Fibroblast of skin of left quadriceps (primary cell): ENCODE measurements around the gene FKBP3.
"Not testable (repeated sequence)": the region's sequence is repeated elsewhere in the genome, so short reads cannot be mapped to it uniquely, and the experiment has no call there.

Experiments
- DNase-seq, 2 experiments: peaks; one replicate each; pipeline ENCODE4 v3.0.0-alpha.2; 2013; ENCODE audit warnings: low read depth in 2 of 2

Gene FKBP3

DNA sequence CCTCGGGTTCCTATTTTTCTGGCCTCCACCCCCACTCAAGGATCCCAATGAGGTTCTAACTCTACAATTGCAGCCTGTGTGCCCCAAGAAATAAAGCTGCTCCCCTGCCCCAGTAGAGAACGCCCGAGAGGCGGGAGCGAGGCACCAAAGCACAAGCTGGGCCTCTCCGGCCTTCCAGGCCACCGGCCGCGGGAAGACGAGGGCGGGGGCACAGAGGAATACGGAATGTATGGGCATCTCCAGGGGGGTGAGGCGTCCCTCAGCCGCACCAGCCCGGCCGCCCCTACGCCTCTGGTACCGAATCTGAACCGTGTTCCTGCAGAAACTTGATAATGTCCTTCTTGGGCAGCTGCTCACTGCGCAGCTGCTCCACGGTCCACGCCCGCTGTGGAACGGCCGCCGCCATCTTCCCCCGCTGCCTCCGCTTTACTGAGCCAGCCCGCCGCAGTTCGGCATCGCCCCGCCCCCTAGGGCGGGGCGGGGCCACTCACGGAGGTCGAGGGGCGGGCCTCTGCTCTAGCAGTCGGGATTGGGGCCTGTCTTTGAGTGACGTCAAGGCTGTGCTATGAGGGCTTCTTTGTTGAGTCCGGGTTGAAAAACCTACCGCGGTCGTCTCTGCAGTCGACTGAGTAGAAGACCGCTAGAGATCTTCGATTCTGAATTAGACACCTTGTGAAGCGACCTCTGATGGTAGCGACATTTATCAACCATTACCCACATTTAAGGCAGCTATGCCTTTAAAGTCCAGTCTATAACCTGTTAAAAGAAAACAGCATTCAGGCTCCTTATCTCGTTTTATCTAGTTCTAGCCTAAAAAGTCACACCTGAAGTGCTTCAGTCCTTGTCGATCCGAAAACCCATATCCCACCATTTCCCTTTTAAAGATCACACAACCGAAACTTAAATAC, at the start of gene FKBP3:
FKBP3 (minus strand) TSS at position 431 of the 908 bp plus-strand sequence; CDS start at position 406, 25 bp downstream.
- peak; percentile 98 for DNase-seq

DNA sequence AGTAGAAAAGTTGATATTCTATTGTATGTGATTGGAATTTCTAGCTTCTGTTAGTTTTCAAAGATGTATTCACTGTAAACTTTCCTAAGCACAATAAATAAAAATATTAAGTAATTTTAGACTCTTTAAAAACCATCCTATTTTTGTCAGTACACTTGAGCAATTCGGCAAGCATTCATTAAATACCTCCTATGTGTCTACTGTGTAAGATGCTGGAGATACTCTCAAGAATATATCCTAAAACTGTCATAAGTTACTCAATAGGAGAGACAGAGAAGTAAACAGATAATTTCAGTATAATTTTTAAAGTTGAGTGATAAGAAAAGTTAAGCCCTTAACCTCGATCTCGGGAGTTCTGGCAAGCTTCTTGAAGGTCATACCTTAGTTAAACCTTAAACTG, 47.5 kb upstream of the FKBP3 start:
- DNase-seq: no peak

DNA sequence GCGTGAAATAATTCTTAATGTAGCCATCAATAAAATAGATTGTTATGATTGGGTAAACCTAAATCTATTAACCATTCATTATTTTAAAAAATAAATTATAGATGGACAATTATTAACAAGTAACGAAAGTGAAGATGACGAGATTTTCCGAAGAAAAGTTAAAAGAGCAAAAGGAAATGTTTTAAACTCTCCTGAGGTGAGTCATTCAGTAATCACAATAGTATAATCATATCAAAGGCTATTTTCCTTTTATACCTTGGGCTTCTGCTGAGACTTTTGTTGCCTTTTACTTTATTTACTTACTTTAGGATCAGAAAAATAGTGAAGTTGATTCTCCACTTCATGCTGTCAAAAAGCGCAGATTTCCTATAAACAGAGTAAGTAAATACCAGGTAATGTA, 47.0 kb upstream of the FKBP3 start:
- no peak for DNase-seq

DNA sequence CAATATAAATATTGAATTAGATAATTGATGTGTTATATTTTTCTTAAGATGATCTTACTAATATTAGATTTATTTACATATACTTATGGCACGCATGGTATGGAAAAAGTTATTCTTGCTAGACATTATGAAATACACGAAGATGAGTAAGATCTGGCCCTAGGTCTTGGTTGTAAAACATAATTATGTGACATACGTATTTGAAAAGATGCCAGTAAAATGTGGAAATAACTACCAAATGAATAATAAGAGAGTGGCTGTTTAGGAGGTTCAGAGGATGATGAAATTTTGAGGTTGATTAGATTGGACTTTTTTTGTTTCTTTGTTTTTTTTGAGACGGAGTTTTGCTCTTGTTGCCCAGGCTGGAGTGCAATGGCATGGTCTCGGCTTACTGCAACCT, 42.8 kb upstream of the FKBP3 start:
- DNase-seq: peak; percentile 92 to 93

DNA sequence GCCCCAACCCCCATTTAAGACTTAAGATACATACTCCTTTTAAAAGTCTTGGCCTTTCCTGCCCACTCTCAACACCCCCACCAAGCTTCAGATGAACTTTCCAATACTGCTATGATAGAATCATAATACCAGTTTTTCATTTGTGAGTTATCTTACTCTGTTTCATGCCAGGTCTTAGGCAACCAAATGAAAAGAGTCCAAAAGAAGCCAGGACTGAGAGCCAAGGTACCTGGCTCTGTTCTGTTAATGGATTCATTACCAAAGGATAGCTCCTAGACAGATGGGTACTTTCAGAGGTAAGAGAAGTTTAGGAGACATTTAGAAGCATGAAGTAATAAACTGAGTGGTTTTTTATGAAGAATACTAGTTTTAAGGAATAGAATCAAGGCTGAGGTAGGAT, 35.6 kb upstream of the FKBP3 start:
- DNase-seq: no peak

DNA sequence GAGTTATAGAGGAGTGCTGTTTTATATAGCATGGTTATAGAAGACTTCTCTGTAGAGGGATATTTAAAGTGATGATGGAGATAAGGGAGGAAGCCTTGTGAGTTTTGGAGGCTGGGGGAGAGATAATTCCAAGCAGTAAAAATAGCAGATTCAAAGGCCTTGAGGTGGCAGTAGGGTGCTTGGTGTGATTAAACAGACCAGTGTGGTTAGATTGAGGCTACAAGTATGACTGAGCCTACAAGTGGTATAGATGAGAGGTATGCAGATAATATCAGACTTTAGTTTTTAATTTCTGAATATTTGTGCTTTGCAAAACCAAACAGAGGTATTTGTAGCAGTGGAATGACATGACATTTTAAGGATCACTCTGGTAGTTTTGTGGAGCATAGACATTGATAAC, 21.8 kb upstream of the FKBP3 start:
- DNase-seq: no peak

DNA sequence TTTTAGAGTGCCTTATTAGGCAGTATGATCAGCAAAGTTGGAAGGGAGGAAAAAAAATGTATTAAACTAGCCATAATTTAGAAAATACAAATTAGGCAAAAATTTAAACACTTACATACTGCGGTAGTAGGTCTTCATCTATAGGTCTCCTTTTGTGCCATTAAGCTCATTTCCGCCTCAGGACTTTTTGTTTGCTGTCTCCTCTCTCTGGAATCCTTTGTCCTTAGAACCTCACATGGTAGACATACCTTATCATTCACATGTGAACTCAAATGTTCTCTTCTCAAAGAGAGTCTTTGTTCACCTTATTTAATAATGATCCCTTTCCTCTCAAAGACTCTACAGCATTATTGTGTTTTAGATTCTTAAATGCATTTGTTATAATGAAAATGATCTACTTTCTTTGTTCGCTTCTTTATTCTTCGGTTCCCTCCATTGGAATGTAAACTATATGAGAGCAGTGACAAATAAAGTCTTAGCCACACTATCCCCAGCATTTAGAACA, 16.2 kb upstream of the FKBP3 start:
- DNase-seq: no peak

DNA sequence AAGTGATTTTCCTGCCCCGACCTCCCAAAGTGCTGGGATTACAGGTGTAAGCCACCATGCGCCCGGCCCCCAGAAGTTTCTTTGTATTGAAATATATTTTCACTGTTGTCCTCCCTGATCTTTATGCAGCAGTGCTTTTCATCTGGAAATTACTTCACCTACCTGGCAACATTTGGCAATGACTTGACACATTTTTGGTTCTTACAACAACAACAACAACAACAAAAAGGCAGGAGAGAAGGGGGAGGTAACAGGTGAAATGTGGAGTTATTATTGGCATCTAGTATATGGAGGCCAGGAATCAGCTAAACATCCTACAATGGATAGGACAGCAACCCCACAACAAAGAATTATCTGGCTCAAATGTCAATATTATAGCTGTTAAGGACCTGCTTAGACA, 15.3 kb upstream of the FKBP3 start:
- no peak for DNase-seq

DNA sequence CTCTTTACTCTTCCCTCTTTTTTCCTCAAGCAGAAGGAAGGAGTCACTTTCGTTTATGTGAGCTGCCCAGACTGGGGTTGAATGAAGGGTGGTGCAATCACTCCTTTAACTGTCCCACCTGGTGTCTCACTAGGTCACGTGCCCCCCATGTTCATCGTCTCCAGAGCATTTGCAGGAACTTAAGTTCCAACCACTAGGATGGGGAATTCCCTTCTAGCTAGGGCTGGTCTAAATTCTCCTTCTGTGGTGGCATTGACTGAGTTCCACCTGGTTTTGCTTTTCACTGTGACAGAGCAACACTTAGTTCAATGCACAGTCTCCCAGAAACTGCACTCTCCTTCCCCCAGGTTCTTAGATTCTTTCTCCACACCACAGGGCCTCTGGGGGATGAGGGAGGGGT, 10.9 kb upstream of the FKBP3 start:
- no peak for DNase-seq

DNA sequence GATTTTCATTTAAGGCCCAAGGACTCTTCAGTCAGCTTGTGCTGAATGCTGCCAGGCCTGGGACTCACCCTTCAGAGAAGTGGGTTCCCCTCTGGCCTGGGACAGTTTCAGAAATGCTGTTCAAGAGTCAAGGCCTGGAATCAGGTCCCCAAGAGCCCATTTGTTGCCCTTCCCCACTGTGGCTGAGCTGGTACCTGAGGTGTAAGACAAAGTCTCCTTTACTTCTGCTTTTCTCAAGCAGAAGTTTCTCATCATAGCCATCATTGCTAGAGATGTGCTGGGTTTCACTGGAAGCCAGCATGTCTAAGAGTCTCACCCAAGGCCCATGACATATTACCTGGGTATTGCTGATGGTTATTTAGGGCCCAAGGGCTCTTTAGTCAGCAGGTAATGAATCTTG, 10.4 kb upstream of the FKBP3 start:
- no peak for DNase-seq

DNA sequence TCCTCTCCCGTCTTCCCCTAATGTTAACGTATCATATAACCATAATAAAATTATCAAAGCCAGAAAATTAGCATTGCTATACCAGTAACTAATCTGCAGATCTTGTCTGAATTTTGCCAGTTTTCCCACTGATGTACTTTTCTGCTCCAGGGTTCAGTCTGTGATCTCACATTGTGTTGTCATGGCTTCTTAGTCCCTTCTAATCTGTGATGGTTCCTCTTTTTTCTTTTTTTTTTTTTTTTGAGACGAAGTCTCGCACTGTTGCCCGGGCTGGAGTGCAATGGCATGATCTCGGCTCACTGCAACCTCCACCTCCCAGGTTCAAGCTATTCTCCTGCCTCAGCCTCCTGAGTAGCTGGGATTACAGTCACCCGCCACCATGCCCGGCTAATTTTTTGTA, 7.8 kb upstream of the FKBP3 start:
- DNase-seq: not testable (repeated sequence)

DNA sequence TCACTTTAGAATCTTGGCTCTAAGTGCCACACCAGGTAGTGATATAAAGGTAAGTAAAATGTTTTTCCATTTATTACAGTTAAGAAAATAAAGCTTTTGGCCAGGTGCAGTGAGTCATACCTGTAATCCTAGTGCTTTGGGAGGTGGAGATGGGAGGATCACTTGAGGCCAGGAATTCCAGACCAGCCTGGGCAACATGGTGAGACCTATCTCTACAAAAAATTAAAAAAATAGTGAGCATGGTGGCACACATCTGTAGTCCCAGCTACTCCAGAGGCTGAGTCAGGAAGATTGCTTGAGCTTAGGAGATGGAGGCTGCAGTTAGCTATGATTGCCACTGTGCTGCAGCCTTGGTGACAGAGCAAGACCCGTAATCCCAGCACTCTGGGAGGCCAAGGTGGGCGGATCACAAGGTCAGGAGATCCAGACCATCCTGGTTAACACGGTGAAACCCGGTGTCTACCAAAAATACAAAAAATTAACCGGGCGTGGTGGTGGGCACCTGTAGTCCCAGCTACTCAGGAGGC, 6.4 kb upstream of the FKBP3 start:
- no peak for DNase-seq

DNA sequence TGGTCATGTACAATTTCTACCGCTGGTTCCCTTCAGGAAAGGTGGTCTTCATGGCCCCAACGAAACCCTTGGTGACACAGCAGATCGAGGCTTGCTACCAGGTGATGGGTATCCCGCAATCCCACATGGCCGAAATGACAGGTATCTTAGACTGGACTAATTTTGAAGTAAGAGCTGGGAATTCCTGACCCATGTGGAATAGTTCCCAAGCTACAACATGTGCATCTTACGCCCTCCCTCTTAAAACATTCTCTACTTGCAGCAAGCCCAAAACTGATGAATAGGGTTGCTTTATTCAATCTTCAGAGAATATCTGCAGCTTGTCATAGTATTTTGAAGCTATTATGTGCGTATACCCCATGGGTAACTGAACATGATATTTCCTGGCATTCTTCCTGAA, 2.1 kb upstream of the FKBP3 start:
- DNase-seq: no peak

DNA sequence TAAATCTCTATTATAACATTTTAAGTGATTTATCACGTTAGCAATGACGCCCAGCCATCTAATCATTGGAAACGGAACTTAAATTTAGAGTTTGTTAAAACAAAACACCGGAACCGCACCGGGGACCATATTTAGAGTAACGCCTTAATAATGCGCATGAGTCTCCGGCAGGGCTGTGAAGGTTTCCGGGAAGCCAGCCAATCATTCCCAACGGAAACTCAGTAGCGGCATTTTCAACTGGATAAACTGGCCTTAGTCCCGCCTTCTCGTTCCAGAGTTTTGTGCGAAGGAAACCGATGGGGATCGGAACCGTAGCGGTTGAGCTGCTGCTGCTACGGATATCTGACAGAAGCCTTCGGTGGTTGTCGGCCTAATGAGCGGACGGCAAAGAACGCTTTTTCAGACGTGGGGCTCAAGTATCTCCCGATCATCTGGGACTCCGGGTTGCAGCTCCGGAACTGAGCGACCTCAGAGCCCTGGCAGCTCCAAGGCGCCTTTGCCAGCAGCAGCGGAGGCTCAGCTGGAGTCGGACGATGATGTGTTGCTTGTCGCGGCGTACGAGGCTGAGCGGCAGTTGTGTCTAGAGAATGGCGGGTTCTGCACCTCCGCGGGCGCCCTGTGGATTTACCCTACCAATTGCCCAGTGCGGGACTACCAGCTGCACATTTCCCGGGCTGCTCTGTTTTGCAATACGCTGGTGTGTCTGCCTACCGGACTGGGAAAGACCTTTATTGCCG, 1.5 kb upstream of the FKBP3 start, which contains the start of gene FANCM:
FANCM (plus strand) TSS at position 272 of the 737 bp plus-strand sequence; CDS start at position 374, 102 bp downstream.
- peak; percentile 96 to 97 for DNase-seq

DNA sequence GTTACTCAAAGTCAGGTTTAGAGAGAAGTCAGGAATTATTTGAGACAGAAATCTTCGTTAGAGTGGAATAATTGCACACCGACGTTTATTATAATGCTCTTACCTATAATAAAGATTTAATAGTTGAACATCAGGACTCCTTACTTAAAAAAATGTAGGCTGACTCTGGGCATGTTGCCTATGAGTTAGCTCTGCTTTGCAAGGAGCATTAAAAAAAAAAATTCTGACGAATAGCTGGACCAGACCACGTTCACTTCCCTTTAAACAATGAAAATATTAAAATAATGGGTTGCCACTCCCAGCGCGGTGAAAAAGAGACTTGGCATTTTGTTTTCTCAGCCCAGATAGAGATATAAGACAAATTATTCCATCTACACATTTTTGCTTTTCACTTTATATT, 875 bp upstream of the FKBP3 start:
- no peak for DNase-seq

DNA sequence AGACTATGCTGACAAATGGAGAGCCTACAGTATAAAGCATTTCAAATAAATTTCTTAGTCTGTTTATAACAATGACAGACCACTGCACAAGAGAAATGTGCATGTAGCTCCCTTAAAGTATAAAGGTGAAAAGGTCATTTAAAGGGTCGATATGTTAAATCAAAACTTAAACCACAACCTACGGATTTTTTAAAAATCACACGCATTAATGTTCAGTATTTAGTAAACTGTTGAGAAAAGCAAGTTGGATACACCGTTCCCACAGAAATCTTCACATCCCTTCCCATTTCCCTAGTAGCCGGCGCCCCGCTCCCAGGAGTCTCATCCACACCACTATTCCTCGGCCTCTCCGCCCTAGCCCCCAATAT, 614 bp downstream of the FKBP3 start:
- DNase-seq: no peak

DNA sequence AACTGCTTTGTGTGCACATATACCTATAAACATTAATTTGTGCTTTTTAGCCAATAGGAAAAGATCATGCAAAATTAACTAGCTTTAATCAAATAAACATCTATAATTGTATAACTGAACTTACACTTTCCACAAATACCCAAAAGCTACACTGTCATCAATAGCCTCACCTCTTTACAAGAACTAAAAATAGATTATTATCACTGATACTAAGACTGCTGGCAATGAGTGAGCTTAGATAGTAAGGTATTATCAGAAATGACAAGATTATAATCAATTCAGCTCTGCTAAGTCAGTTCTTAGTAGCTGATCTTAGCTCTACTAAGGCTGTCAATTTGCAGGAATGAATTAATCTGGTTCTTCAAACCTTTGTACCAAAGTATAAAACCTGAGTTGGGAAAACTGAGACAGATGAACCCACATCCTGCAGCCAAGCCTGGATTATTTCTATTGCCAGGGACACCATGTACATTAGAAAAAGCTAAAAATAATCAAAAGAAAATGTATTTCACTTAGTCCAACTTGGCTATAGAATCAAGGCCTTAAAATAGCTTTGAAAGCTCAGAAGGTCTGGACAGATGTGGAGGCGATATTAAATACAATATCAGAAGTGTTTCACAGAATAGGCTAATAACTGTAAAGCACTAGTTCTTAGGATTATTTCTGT, 5.2 kb downstream of the FKBP3 start:
- no peak for DNase-seq

DNA sequence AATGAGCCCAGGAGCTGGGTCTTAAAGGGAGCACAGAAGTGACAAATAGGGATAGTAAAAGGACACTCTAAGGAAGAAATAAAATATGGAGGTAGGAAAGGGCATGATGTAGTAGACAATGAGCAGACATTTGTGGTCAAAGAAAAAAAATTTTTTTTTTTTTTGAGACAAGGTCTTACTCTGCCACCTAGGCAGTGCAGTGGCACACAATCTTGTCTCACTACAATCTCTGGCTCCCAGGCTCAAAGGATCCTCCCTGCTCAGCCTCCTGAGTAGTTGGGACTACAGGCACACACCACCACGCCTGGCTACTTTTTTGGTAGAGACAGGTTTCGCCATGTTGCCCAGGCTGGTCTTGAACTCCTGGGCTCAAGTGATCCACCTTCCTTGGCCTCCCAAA, 8.5 kb downstream of the FKBP3 start:
- DNase-seq: no peak

DNA sequence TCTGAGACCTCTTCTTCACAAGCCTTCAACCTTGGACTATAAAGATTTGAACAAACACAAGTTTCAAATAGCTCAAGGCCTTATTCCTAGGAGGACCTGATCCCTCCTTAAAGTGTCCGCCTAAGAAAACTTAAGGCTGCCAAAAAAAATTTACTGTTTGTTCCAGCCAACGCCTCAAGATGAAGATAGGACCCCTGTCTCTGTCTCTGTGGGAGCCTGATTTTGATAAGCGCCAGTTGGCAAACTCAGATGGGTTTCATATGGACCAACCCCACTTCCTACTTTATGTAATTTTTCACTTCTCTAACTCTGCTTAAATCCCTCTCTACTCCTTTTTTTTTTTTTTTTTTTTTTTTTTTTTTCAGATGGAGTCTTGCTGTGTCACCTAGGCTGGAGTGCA, 11.0 kb downstream of the FKBP3 start:
- DNase-seq: no peak

DNA sequence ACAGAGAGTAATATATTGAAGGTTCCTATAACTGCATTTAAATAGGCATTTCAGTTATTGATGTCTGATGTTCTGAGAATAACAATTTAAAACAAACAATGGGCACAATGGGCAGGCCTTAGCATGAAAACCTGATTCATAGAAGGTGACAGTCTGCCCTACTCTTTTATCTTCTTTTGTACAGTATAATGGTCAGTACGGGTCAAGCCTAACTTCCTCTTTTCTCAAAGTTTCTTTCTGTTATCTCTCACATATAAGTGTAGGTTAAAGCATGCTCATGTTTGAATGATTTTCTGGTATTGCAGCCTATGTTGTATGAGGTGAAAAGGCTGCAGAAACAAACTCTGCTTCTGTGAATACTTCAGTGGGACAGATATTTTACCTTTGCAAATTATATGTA, 14.2 kb downstream of the FKBP3 start:
- no peak for DNase-seq

DNA sequence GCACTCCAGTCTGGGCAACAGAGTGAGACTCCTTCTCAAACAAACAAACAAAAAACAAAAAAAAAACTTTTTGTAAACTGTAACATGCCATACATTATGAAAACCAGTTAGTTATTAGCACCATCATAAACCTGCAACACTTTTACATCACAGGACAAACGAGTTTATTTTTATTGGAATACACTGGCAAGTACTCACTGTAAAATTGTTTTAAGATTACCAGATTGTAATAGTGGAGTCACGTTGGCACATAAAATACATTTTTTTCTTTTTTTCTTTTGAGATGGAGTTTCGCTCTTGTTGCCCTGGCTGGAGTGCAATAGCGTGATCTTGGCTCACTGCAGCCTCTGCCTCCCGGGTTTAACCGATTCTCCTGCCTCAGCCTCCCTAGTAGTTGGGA, 15.7 kb downstream of the FKBP3 start:
- no peak for DNase-seq

DNA sequence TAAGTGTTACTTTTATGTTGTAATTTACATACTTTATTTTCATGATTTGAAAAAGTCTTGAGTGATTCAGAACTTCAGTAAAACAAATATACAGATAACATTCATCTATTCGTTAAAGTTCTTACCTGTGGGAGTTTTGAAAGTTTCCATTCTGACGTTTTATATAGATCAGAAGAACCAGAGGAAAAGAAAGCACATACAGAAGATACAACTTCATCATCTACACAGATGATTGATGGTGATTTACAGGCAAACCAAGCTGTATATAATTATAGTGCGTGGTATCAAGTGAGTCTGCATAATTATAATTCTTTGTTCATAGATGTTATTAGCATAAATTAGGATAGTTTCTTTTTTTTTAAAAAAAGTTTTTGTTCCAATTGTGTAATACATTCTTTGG, 20.0 kb downstream of the FKBP3 start:
- no peak for DNase-seq
